KOPT-K1 (cell line): Measurements from ENCODE around the gene HPSE2.

Experiments used
- H3K27ac ChIP-seq: fragments of 200-600 bp; sonication (generic); 2 replicates; pipeline ENCODE4 v1.5.1; 2016; ENCODE audit warnings: antibody characterized with exemption, mild to moderate bottlenecking, low read depth, low read length; ENCODE audit not compliant: poor library complexity, severe bottlenecking
- H3K36me3 ChIP-seq: fragments of 200-600 bp; sonication (generic); 2 replicates; pipeline ENCODE4 v1.5.1; 2017; ENCODE audit warnings: antibody characterized with exemption, mild to moderate bottlenecking, low read length, moderate library complexity; ENCODE audit not compliant: insufficient read depth
- H3K9me3 ChIP-seq: fragments of 200-600 bp; sonication (generic); 2 replicates; pipeline ENCODE4 v1.5.1; 2017; ENCODE audit warnings: antibody characterized with exemption, low read length, mild to moderate bottlenecking; ENCODE audit not compliant: insufficient read depth, poor library complexity, severe bottlenecking

HPSE2 gene

DNA sequence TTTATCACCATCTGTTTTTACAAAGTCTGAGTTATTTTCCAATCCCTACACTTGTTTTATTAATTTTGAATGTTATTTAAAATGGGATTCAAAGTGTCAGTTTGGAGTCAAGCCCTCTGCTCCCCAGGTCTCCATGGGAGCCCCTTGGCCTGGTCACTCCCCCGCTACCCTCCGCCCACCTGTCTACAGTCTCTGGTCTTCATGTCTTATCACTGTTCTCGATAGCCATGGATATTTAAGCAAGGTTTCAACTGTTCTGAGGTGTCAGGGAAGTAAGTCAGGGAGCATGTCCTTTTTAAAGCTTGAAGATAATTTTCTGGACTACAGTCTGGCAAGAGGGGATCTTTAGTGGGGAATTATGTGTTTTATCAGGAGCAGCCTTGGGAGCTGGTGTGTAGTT is 769.8 kb downstream of the HPSE2 start:
- Histone ChIP-seq H3K9me3 (no peaks in the 10 kb centered on the region), H3K36me3 (no peaks in the 10 kb centered on the region), H3K27ac (no peak overlapping the region)

DNA sequence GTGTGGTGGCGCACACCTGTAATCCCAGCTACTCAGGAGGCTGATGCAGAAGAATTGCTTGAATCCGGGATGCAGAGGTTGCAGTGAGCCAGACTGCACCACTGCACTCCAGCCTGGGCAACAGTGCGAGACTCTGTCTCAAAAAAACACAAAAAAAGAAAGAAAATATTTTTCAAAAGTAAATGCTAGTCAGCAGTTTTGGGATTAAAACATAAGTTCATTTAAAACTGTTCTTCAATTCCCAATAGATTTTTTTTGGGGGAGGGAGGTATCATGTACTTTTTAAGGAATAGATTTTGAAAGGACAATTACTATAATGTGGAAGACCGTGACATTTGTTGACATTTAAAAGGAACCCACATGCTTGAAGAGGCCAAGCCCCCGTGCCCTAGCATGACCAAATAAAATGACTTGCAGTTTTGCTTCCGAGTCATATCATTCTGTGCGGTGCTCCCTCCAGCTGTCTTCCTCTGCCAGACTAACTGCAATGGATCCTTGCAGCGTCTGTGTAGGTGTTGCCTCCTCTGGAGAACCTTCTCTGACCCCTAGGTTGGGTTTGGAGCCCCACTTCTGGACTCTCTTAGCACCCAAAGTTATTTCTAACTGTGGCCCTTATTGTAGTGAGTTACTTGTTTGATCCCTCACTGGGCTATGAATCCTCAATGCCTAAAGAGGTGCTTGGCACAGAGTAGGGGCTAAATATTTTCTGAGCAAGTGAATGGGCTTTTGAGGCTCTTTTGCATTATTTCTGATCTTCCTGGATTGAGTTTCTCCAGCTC is 771.5 kb downstream of the HPSE2 start:
- Histone ChIP-seq H3K9me3 (no peaks in the 10 kb centered on the region), H3K27ac (no peak overlapping the region), H3K36me3 (no peaks in the 10 kb centered on the region)

DNA sequence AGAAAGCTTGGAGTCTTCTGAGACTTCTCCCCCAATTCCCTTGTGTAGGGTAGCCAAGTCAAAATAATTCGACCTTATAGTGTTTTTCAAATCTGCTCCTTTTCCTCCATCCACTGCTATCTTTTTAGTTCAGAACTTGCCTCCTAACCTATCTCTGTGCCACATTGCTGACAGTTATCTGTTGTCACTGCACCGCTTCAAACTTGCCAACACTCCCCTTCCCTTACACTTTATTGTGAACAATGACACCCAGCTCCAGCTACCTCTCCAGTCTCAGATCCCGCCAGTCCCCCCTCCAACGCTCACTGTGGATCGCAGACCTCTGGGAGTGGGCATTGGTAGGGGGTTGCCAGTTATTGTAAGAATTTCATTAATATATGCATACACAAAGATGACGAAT is 772.6 kb downstream of the HPSE2 start:
- H3K27ac ChIP-seq = no peak overlapping the region

DNA sequence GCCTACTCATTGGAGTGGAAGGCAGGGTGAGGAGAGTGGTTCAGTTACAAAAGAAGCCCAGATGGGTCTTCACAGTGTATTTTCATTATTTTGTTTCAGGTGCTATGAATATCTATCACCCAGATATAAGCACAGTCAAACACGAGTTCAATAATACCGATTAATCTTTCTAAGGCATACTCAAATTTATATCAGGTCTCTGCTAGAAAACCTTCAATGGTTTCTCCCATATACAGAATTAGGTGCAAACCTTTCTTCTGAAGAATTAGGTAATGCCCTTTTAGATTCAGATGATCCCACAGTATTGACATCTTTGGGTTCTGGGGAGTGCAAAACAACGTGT is 774.2 kb downstream of the HPSE2 start:
- no peaks in the 10 kb centered on the region for H3K9me3 ChIP-seq
- no peak overlapping the region for H3K27ac ChIP-seq
- no peaks in the 10 kb centered on the region for H3K36me3 ChIP-seq

More for the DNA sequence above, 772.6 kb downstream of the HPSE2 start:
- no peaks in the 10 kb centered on the region for H3K9me3 ChIP-seq
- no peaks in the 10 kb centered on the region for H3K36me3 ChIP-seq

DNA sequence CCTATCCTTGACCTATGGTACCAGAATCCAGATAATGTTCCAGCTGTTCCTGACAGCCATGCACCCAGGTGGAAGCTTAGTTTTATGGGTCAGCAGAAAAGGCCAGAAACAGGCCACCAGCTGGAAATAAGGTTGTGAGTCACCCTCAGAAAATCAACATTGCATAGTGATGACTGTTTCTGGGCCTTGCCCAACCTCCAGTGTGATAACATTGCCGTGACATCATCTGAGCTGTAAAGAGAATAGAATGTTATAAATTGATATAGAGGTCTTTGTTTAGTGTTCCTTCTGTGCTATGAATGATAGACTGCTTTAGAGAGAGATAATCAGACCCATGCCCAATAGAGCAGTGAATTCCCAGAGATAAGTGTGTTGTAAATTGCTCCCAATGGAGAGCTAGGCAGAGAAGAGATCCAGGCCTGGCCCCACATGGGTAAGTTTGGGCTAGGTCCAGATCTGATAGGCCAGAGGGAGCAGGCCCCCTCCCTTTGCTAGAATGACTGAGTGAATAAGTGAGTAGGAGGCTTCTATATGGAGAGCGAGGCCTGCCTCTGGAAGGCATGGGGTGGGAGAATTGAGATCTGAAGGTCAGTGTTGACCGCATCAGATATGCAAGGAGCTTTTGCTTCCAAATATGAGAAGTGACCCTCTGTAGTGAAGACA is 774.7 kb downstream of the HPSE2 start:
- no peaks in the 10 kb centered on the region for H3K36me3 ChIP-seq
- no peaks in the 10 kb centered on the region for H3K9me3 ChIP-seq
- no peak overlapping the region for H3K27ac ChIP-seq

DNA sequence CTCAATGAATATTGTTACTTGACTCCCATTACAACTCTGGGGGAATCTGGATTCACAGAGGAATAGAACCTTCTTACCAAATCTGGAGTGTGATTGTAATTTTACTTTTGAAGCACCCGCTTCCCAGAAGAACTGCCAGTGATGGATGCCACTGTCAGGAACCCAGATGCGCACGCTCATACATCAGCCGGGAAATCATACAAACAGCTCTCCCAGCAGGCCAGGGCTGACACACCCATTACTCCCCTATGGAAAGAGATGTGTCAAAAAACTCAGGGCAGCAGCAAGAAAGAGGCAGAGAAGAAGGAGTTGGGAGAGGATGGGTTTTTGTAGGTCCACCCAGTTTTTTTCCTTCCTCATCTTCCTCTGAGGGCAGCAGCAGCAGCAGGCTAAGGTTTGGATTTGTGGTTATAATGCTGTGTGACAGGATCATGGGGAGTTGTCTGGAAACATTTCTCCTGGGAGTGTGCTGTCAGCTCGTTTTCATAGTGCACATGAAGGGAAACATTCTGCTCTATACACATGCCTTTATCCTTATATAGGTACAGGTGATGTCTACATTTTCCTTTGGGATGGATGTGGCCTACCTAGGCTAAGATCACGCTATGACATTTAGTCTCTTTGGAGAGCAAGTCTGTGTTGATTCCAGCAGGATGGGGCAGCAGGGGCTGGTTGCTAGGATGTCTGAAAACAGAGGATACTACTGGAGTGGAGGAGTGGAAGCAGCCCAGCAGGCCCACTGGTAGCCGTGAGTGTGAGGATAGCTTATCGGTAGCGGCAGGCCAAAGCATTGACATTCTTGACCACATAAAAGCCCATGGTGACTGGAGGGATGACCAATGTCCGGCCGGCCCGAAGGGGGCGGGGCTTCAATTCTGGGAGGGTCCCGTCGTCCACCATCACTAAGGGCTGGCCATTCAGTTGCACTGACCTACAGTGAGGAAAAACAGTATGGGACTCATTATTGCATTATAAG is 776.6 kb downstream of the HPSE2 start:
- no peaks in the 10 kb centered on the region for H3K36me3 ChIP-seq
- H3K9me3 ChIP-seq = no peaks in the 10 kb centered on the region
- no peak overlapping the region for H3K27ac ChIP-seq

DNA sequence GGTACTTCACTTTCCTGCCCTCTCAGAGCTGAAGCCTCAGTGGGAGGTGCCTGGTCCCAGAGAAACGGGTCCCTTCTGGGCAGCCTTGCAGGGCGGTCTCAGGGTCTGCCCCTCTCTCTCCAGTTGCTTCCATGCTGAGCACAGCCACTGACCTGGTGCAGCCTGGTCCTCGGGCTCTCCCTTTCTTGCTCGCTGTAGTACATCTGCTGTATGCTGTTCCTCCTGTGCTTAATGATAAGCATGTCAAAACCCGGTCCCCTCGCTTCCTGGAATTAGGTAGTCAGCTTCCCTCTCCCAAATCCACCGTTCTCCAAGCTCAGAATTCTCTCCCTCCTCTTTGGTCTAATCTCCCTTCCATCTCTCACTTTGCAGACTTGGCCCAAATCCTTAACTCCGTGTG is 777.9 kb downstream of the HPSE2 start:
- H3K9me3 ChIP-seq = no peaks in the 10 kb centered on the region
- H3K36me3 ChIP-seq = no peaks in the 10 kb centered on the region
- H3K27ac ChIP-seq = no peak overlapping the region

DNA sequence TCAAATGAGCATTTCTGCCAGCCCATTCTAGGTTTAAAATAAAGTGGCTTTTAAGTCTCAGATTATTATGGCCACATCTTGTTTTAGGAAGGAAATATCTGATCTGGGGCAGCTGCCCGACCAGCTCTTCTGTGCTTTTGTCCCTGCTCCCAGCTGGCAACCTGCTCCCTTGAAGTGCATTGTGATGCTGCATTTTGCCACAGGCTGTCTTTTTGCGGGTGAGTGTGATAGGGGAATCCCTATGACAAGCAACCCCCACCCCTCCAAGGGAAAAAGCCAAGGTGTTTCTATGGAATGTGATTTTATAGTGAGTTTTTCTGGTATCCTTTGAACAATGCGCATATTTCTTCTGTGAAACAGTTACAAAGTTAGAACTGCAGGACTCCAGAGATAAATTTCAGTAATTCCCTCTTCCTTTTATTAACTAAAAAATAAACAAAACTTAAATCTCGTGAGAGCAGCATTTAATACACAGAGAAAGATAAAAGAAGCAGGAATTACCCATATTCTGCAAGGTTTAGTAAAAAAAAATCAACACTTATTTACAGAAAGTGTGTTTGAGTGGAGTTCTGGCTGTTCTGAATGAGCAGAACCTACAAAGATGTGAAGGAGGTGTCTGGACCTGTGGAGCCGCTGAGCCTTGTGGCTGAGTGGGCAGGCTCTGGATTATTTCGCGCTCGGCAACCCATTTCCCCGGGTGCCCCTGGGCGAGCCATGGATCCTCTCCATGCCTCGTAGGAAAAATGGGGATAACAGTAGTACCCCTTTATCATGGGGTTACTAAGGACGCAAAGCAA is 778.8 kb downstream of the HPSE2 start:
- H3K9me3 ChIP-seq = no peaks in the 10 kb centered on the region
- H3K27ac ChIP-seq = no peak overlapping the region
- H3K36me3 ChIP-seq = no peaks in the 10 kb centered on the region

DNA sequence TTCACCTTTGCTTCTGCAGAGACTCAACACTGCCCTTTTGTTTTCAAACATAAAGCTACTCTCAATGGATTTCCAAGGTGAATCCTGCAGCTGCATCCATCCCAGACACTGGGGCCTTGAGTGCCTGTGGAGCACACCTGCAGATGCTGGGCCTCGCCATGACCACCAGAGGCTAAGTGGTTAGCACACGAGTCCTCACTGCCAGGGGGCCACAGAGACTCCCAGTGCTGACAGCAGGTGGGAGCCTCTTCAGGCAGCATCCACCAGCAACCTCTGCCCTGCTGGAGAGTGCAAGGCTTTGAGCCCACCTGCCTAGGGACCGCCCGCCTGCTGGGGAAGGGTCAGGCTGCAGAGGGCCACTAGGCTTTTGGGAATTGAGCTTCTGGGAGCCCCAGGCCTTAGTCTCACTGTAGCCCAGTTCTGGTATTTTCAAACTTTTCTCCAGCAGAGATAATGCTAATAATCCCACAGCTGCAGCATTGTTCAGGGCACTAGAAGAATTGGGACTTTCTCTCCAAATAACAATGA is 779.5 kb downstream of the HPSE2 start:
- no peaks in the 10 kb centered on the region for H3K36me3 ChIP-seq
- no peak overlapping the region for H3K27ac ChIP-seq
- no peaks in the 10 kb centered on the region for H3K9me3 ChIP-seq

DNA sequence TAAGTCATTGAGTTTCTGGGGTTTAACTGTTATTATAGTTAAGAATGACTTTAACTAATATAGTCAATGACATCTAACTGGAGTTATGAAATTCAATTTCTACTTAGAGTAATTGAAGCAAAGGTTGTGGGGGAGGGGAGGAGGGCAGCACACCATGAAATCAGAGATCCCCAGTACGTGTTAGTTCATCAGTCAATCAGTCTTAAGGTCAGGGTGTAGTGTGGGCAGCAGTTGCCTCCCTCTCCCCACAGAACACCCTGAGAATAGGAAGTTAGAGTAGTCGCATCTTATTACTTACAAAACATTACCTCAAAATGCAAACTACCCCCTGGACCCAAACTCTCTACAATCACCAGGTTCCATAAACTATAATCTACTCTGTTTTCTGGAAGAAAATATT is 781.9 kb downstream of the HPSE2 start:
- H3K27ac ChIP-seq = no peak overlapping the region
- H3K36me3 ChIP-seq = no peaks in the 10 kb centered on the region
- H3K9me3 ChIP-seq = no peaks in the 10 kb centered on the region

DNA sequence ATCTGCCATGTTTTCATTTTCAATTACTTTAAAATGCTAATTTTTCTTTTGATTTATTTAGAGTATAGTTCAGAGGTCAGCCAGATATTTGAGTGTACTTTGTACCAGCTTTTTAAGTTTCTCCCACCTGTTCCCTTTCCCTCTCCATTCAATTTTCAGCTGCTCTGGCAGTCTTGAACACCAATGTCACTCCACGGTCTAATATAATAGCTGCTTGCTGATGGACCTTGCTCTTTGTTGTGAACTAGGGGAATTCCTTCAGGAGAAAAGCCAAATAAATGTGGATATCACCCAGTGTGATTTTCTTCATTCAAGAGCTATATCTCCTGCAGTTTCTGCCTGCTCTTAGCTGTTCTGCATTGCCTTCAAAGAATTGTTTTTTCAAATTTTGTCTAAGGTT is 785.0 kb downstream of the HPSE2 start:
- Histone ChIP-seq H3K27ac (no peak overlapping the region), H3K9me3 (no peaks in the 10 kb centered on the region), H3K36me3 (no peaks in the 10 kb centered on the region)

DNA sequence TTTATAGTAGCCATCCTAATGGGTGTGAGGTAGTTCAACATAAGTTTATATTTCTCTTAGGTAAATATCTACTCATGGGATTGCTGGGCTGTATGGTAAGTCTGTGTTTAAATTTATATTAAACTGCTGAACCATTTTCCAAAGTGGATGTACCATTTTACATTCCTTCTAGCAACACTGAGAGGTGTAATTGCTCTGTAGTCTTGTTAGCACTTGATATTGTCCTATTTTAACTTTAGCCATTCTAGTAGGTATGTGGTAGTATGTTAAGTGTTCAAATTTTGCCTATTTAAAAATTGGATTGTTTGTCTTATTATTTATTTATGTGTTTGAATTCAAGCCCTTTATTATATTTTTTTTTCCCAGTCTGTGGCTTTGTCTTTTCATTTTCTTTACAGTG is 786.4 kb downstream of the HPSE2 start:
- peaks cover 13% of the 10 kb centered on the region for H3K36me3 ChIP-seq
- no peak overlapping the region for H3K27ac ChIP-seq
- no peaks in the 10 kb centered on the region for H3K9me3 ChIP-seq

DNA sequence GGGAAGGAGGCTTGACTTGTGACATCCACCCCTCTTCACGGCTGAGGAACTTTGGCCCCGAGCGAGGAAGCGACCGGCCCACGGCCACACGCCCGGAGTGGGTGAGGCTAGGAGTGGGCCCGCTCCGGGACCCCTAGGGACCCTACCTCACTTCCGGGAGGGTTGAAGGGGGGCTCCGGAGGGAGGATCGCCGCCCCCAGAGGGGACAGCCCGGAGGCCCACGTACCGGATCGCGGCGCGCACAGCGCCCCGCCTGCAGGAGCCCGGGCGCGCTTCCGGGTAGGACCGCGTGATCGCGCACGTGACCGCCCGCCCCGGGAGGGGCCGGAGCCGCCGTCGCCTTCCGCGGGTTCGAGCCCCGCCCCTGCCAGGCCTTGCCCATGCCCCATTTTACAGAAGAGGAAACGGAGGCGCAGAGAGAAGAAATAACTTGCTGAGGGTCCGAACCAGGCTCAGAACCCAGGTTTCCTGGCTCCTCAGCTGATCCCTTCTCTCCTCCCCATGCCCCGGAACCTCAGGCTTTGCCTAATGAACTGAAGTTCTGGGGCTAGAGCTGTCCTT is 788.9 kb downstream of the HPSE2 start, which contains the start of gene HPS1:
Gene HPS1, minus strand, starts transcription at position 275 of the 561 bp plus-strand sequence. CDS start 3,695 bp downstream, outside the sequence.
- peaks cover 38% of the 10 kb centered on the region for H3K36me3 ChIP-seq
- no peaks in the 10 kb centered on the region for H3K9me3 ChIP-seq
- H3K27ac ChIP-seq = peak within 1 kb of the TSS; percentile 75

DNA sequence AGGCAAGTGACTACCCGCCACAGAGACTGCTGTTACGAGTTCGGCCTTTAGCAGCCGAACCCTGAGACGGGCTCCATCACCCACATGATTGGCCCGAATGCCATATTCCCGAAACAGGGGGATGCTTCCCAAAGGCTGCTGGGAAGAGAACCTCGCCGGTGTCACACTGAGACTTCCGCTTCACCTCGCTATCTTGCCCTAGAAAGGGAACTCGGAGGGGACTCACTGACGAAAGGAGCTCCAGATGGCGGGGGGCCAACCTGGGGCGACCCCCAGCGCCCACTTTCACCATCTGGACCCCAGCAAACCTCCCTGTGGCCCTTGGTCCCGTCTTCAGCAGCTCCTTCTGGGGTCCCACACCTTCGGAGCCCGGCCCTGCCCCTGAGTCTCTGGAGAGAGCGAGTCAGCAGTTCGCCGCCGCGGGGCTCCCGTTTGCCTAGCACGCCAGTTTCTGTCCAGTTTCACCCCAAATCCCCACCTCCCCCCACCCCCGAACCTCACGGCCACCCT is 789.4 kb downstream of the HPSE2 start:
- Histone ChIP-seq H3K27ac (peak overlapping the region; percentile 75), H3K36me3 (peaks cover 44% of the 10 kb centered on the region), H3K9me3 (no peaks in the 10 kb centered on the region)
